MM.1S (cell line): ENCODE data around the gene SDC1.
A peak's percentile ranks its signal among the peaks of the same experiment; 100 is the strongest.

ENCODE experiments used
- DNase-seq: peaks from one replicate; pipeline ENCODE4 v3.0.0-alpha.2; 2015
- H2AFZ ChIP-seq: fragments of 300-600 bp; sonication (generic); 2 replicates; pipeline ENCODE4 v1.6.0; 2016; ENCODE audit warnings: antibody characterized with exemption, low read length
- H3F3A ChIP-seq: fragments of 300-600 bp; sonication (generic); 2 replicates; pipeline ENCODE4 v1.6.1; 2016; ENCODE audit warnings: mild to moderate bottlenecking, antibody characterized with exemption, low read length, moderate library complexity, mixed read lengths; ENCODE audit not compliant: insufficient read depth
- H3K27ac ChIP-seq: fragments of 300-600 bp; sonication (generic); 2 replicates; pipeline ENCODE4 v1.5.1; 2016; ENCODE audit warnings: mild to moderate bottlenecking, low read length
- H3K27me3 ChIP-seq: fragments of 300-600 bp; sonication (generic); replicated peaks from 2 replicates; pipeline ENCODE4 v1.6.0; 2016; ENCODE audit warnings: low read length; ENCODE audit not compliant: insufficient read depth
- H3K36me3 ChIP-seq: fragments of 300-600 bp; sonication (generic); replicated peaks from 2 replicates; pipeline ENCODE4 v1.6.1; 2016; ENCODE audit warnings: mild to moderate bottlenecking, low read length, mixed read lengths; ENCODE audit not compliant: insufficient read depth
- H3K4me1 ChIP-seq: fragments of 300-600 bp; sonication (generic); 2 replicates; pipeline ENCODE4 v1.6.1; 2016; ENCODE audit warnings: low read length, mixed read lengths
- H3K4me2 ChIP-seq: fragments of 300-600 bp; sonication (generic); 2 replicates; pipeline ENCODE4 v1.6.0; 2016; ENCODE audit warnings: low read depth, low read length
- H3K4me3 ChIP-seq: fragments of 300-600 bp; sonication (generic); 2 replicates; pipeline ENCODE4 v1.5.1; 2016; ENCODE audit warnings: low read length, mixed read lengths
- H3K79me2 ChIP-seq: fragments of 300-600 bp; sonication (generic); 2 replicates; pipeline ENCODE4 v1.6.1; 2016; ENCODE audit warnings: mixed run types, low read length, mixed read lengths
- H3K9ac ChIP-seq: fragments of 300-600 bp; sonication (generic); 2 replicates; pipeline ENCODE4 v1.6.1; 2016; ENCODE audit warnings: low read length, mixed read lengths
- H3K9me2 ChIP-seq: fragments of 300-600 bp; sonication (generic); replicated peaks from 2 replicates; pipeline ENCODE4 v1.6.1; 2016; ENCODE audit warnings: mild to moderate bottlenecking, low read length, mixed read lengths; ENCODE audit not compliant: insufficient read depth
- H3K9me3 ChIP-seq: fragments of 300-600 bp; sonication (generic); replicated peaks from 2 replicates; pipeline ENCODE4 v1.6.1; 2016; ENCODE audit warnings: mild to moderate bottlenecking, low read length, mixed read lengths; ENCODE audit not compliant: insufficient read depth
- H4K20me1 ChIP-seq: fragments of 300-600 bp; sonication (generic); 2 replicates; pipeline ENCODE4 v1.6.1; 2016; ENCODE audit warnings: mild to moderate bottlenecking, low read length, moderate library complexity, mixed read lengths; ENCODE audit not compliant: insufficient read depth
- EZH2 ChIP-seq: fragments of 300-600 bp; sonication (generic); optimal IDR thresholded peaks from 2 replicates; pipeline ENCODE3; 2017; ENCODE audit warnings: low read depth, mild to moderate bottlenecking, antibody characterized with exemption, low read length, mixed read lengths
- EZH2phosphoT487 ChIP-seq: fragments of 300-600 bp; sonication (generic); IDR thresholded peaks from 2 replicates; pipeline ENCODE4 v1.6.1; 2018; ENCODE audit warnings: antibody characterized with exemption, low read length
- TF ChIP-seq, protein P1 (sequence below): fragments of 300-600 bp; sonication (generic); IDR thresholded peaks from 2 replicates; pipeline ENCODE4 v1.5.1; 2016; ENCODE audit warnings: antibody characterized with exemption, low read length, mixed read lengths

The SDC1 gene

DNA sequence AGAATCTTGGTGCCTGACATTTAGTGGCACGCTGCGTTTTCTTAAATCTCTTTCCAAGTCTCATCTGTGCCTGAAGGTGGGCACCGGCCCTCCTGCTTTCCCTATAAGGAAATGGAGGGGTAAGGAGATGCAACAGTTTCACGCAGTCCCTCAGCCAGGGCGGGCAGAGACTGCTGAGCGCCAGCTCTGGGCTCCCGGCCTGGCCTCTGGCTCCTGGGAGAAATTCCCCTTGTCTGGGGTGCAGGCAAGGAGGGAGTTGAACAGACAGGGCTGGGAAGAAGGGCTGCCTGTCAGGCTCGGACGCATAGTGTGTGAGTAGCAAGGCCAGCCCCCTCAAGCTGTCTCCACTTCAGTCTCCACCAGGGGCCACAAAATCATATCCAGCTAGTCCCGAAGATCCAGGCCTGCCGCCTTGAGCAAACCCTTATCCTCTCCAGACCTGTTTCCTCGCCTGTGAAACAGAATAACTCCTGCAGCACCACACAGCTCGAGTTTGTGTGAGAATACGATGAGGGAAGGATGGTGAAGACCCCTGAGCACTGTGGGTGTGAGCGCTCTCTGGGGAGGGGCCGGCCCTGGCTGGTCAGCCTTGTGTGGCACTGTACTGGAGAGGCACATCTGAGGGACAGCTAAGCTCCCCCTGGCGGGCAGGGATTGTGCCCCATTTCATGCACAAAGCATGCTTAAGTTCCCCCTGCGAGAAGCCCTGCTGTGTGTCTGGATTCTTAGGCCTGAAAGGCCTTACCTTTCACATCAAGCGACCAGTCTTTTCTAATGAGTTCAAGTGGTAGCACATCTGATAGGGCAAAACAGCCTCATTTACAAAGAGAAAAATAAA lies 33.8 kb downstream of the SDC1 start:
- Histone ChIP-seq H2AFZ (peak overlapping the region; percentile 44; the same call in 1 of the 2 replicates), H3K4me3 (no peak overlapping the region), H3K9ac (no peak overlapping the region), H3K9me2 (no peaks in the 10 kb centered on the region), H3K27ac (no peak overlapping the region), H3F3A (0 out of 2 replicates have a peak, but pooled peaks cover 4% of the 10 kb centered on the region), H3K36me3 (no peaks in the 10 kb centered on the region), H3K4me1 (peaks cover 21% of the 10 kb centered on the region), H3K4me2 (no peak overlapping the region), H3K79me2 (no peaks in the 10 kb centered on the region), H4K20me1 (no peaks in the 10 kb centered on the region), H3K27me3 (no peaks in the 10 kb centered on the region), H3K9me3 (no peaks in the 10 kb centered on the region)
- peak; percentile 81 for DNase-seq
- TF ChIP-seq, protein P1, sequence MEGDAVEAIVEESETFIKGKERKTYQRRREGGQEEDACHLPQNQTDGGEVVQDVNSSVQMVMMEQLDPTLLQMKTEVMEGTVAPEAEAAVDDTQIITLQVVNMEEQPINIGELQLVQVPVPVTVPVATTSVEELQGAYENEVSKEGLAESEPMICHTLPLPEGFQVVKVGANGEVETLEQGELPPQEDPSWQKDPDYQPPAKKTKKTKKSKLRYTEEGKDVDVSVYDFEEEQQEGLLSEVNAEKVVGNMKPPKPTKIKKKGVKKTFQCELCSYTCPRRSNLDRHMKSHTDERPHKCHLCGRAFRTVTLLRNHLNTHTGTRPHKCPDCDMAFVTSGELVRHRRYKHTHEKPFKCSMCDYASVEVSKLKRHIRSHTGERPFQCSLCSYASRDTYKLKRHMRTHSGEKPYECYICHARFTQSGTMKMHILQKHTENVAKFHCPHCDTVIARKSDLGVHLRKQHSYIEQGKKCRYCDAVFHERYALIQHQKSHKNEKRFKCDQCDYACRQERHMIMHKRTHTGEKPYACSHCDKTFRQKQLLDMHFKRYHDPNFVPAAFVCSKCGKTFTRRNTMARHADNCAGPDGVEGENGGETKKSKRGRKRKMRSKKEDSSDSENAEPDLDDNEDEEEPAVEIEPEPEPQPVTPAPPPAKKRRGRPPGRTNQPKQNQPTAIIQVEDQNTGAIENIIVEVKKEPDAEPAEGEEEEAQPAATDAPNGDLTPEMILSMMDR, result peak; percentile 86
- no peak for TF ChIP-seq EZH2

DNA sequence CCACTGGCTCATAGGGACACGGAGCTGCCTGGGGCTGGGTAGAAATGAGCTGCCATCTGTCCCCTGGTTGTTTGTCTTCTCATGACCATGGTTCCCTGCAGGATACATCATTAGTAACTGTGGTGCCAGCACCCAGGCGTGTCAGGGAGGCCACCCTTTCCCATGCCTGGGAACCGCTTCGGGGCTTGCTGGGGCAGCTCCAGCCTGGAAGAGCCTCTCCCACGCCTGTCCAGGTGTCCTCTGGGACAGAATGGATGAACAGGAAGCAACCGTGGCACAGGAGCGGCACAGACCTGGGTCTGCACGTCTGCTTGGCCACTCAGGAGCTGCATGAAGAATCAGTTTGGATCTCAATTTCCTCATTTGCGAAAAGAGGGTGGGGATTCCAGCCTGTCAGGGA lies 34.8 kb downstream of the SDC1 start:
- DNase-seq, result no peak
- Histone ChIP-seq H3K36me3 (no peaks in the 10 kb centered on the region), H3F3A (0 out of 2 replicates have a peak, but pooled peaks cover 4% of the 10 kb centered on the region), H3K4me2 (no peak overlapping the region), H3K9me2 (no peaks in the 10 kb centered on the region), H4K20me1 (no peaks in the 10 kb centered on the region), H3K4me1 (peaks cover 21% of the 10 kb centered on the region), H3K9me3 (no peaks in the 10 kb centered on the region), H3K27me3 (no peaks in the 10 kb centered on the region), H3K9ac (no peak overlapping the region), H3K4me3 (no peak overlapping the region), H3K79me2 (no peaks in the 10 kb centered on the region), H3K27ac (no peak overlapping the region), H2AFZ (no peak overlapping the region)
- TF ChIP-seq, protein P1, result no peak
- no peak for TF ChIP-seq EZH2phosphoT487
- no peak for TF ChIP-seq EZH2

DNA sequence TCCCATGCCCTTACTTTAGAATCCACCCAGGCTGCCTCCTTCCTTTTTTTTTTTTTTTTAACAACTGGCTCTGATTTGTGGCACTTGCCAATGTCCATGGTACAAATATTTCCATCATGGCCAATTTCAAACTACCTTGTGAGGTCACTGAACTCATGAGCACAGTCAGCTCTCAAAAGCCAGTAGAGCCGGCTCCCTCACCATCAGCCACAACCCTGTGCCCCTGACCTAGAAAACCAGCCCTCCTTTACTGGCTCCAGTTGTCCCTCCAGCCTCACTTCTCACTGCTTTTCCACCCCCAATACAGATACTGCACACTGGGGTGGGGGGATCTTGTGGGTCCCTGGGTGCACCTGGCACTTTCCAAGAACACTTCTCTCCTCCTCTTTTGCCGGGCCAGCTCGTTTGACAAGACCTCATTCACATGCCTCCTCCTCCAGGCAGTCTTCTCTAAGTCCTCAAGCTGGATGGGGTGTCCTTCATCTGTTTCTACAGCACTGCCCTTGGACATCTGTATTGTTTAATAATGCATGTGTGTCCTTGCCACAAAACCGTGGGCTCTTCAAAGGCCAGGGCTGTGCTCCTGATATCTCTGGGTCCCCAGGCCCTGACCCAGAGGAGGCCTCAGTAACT lies 35.5 kb downstream of the SDC1 start:
- TF ChIP-seq EZH2phosphoT487 (no peak), EZH2 (no peak)
- TF ChIP-seq, protein P1, result no peak
- H3K4me1 ChIP-seq, result peaks cover 21% of the 10 kb centered on the region
- no peaks in the 10 kb centered on the region for H4K20me1 ChIP-seq
- H3K27ac ChIP-seq, result no peak overlapping the region
- no peaks in the 10 kb centered on the region for H3K27me3 ChIP-seq
- H3F3A ChIP-seq, result 0 out of 2 replicates have a peak, but pooled peaks cover 4% of the 10 kb centered on the region
- no peaks in the 10 kb centered on the region for H3K36me3 ChIP-seq
- H3K4me3 ChIP-seq, result no peak overlapping the region
- H2AFZ ChIP-seq, result no peak overlapping the region
- no peak for DNase-seq
- H3K4me2 ChIP-seq, result no peak overlapping the region
- no peak overlapping the region for H3K9ac ChIP-seq
- H3K79me2 ChIP-seq, result no peaks in the 10 kb centered on the region
- H3K9me3 ChIP-seq, result no peaks in the 10 kb centered on the region
- H3K9me2 ChIP-seq, result no peaks in the 10 kb centered on the region
